Neural progenitor cell (in vitro differentiated cells): Measurements from ENCODE around the gene POLN.

Experiments
- CTCF ChIP-seq: fragments of 200-600 bp; sonication (generic); IDR thresholded peaks from 2 replicates; pipeline ENCODE4 v1.5.1; 2017; ENCODE audit warnings: antibody characterized with exemption, mild to moderate bottlenecking
- EZH2 ChIP-seq: fragments of 200-600 bp; sonication (generic); IDR thresholded peaks from 2 replicates; pipeline ENCODE4 v1.6.1; 2017; ENCODE audit warnings: antibody characterized with exemption, mild to moderate bottlenecking, moderate library complexity

GRCh38 chr4:2051086-2051485 lies 190.8 kb downstream of the POLN start:
- TF ChIP-seq CTCF, result no peak
- TF ChIP-seq EZH2, result no peak
